Testis (tissue), 2 donors: ENCODE results near the gene SIRT5.

Experiments
- CTCF ChIP-seq, 3 experiments: fragments of 450-650 bp in 2 of 3; fragments of 200-600 bp in 1 of 3; sonication (generic) in 1 of 3; IDR thresholded peaks; one replicate each; pipeline ENCODE4 v1.5.1; 2016 to 2019; ENCODE audit warnings: antibody characterized with exemption in 3 of 3, mild to moderate bottlenecking in 2 of 3, moderate library complexity in 1 of 3
- POLR2A ChIP-seq: fragments of 450-650 bp; IDR thresholded peaks from one replicate; pipeline ENCODE4 v1.6.1; 2017; ENCODE audit warnings: antibody characterized with exemption, mild to moderate bottlenecking, moderate library complexity

DNA sequence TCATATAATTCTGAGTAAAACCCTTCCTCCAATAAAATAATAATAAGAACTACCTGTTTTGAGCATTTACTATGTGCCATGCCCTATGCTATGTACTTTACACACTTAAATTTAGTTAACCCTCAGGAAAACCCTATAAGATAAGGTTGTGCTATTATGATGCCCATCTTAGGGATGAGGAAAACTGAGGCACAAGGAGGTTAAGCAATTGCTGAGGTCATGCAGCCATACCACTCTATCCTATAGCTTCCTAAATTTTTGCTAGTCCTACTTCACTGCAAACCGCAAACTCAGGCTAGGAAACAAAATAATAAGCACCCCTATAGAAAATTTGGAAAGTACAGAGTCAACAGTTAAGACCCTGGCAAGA, 48.1 kb upstream of the SIRT5 start:
- TF ChIP-seq CTCF (IDR thresholded peaks at IDR 0.05) (no peak), POLR2A (no peak)
